ENCODE data around the gene KCNG4.

Gene KCNG4

DNA sequence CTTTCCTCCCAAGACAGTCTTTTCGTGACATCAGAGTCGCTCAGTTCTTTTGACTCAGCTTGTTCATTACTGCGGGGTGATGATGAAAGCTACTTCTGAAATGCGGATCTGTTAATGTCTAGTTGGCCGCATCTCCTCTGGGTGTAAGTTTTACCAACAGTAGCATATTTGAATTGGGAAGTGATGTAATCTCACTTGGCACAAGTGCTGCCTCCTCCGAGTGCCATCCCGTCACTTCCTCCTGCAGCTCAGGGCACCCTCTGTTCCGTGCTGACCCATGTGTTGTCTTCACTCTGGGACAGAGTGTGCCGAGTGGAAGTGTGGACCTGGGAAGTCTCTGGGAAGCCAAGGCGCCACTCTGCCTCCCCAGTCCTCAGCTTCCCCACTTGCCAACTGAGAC lies 40.0 kb downstream of the KCNG4 start:
- no peak for DNase-seq

DNA sequence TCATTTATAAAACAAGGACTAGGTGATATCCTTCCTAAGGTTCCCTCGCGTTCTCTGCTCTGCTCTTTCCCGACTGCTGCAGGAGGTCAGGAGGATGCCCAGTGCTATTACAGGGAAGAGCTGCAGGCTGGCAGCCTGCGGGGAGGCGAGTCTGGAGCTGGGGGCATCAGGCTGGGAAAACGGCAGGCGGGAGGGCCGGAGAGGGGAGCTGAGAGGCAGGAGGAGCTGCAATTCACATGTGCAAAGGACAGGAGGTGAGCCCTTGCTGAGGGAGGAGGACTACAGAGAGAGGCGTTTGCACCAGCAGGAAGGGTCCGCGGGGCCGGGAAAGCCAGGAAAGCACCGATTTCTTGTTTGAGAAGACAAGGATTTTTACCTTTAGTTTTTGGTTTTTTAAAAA lies 40.7 kb downstream of the KCNG4 start:
- DNase-seq, result no peak

DNA sequence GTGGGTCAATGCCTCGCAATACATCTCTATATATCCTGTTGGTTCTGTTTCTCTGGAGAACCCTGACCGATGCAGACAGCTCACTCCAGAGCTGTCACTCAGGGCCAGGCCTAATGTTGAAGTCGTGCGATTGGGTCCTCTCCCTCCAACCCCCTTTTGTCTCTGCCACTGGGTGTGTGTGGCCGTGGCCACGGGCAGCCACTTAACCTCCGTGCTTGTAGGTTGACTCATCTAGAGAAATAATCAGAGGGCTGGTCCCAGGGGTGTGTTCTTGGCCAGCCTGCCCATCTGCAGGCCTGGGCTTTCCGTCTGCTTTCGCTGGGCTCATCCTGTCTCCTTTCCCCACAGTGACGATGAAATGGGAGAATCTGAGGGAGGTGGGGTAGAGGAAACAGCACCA lies 41.4 kb downstream of the KCNG4 start:
- no peak for DNase-seq

DNA sequence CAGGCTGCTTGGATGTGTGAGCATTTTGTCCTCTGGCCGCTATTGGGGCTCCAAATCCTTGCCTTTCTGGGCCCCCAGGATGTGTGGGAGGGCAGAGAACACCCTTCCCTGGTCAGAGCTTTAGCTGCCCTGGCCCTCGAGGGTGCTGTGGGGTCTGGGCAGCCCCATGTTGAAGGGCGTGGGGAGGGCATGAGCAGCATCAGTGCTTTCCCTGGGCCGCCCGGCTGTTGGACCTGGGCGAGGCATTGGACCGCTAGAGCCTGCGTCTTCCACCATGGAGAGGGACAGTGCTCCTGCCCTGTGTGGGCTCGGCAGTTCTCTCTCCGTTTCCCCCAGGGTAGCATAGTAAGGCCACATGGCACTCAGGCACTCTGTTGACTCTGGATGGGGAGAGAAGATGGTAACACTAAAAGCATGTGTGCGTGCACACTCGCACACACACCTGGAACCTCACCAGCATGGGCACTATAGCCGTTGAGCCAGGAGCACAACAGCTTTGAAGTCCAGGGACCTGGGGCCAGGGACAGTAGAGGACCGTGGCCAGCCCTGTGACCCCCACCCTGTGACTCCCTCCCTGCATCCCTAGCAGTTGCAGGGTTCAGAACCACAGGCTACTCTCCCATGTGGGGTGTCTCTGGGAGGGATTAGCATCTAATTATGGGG lies 42.2 kb downstream of the KCNG4 start:
- no peak for DNase-seq

DNA sequence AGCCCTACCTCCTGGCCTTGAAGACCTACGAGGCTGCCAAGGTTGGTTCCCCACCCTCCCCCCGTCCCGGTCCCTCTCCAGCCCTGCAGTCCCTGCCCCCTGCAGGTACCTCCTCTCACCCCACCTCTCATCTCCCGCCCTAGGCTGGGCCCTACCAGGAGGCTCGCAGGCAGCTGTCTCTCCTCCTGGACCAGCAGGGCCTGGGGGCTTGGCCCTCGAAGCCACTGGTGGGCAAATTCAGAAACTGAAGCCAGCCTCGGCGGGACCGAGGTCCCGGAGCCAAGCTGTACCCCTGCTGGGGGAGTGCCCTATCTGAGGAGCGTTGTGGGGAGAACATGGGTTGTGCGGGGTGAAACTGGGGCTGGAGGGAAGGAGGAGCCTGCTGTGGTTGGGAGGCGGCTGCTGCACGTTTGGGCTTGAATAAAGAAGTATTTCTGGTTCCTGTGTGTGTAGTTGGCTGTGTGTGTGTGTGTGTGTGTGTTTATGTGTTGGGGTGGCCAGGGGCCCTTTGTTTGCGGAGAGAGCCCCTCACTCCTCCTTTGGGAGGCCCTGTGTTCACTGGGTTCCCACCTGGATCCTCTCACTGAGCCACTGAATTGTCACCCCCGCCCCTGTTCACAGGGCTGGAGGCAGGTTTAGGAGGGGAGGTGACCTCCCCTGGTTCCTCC lies 43.0 kb downstream of the KCNG4 start:
- DNase-seq, result no peak

DNA sequence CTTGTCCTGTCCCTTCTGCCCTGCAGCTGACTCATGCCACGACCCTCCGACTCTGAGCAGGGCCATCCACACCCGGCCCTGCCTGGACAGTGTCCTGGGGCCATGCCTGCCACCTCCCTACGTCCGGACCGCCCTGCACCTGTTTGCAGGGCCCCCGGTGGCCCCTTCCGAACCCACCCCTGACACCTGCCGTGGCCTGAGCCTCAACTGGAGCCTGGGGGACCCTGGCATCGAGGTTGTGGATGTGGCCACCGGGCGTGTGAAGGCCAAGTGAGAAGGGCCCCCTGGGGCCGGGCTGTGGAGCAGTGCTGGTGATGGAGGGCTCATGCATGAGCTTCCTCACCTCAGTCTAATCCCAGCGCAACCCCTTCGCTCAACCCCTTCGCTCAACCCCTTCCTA lies 43.7 kb downstream of the KCNG4 start:
- DNase-seq, result no peak

DNA sequence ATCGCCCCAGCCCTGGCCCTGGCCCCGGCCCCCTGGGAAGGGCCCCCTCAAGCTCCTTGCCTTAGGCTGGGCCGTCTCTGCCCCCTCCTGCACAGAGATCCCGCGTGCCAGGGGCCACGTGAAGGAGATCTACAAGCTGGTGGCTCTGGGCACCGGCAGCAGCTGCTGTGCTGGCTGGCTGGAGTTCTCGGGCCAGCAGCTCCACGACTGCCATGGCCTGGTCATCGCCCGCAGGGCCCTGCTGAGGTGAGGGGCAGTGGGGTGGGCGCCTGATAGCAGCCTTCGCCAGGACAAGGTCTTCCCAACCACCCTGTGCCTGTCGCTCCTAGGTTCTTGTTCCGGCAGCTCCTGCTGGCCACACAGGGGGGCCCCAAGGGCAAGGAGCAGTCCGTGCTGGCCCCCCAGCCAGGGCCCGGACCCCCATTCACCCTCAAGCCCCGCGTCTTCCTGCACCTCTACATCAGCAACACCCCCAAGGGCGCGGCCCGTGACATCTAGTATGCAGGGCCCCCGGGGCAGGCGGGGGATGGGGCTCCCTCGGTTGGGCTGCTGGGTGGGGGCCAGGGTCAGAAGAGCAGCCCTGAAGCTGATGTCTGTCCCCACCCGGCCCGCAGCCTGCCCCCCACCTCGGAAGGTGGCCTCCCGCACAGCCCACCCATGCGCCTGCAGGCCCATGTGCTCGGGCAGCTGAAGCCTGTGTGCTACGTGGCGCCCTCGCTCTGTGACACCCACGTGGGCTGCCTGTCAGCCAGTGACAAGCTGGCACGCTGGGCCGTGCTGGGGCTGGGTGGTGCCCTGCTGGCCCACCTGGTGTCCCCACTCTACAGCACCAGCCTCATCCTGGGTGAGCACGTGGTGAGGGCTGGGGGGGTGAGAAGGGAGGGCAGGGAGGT lies 44.4 kb downstream of the KCNG4 start:
- DNase-seq, result no peak

DNA sequence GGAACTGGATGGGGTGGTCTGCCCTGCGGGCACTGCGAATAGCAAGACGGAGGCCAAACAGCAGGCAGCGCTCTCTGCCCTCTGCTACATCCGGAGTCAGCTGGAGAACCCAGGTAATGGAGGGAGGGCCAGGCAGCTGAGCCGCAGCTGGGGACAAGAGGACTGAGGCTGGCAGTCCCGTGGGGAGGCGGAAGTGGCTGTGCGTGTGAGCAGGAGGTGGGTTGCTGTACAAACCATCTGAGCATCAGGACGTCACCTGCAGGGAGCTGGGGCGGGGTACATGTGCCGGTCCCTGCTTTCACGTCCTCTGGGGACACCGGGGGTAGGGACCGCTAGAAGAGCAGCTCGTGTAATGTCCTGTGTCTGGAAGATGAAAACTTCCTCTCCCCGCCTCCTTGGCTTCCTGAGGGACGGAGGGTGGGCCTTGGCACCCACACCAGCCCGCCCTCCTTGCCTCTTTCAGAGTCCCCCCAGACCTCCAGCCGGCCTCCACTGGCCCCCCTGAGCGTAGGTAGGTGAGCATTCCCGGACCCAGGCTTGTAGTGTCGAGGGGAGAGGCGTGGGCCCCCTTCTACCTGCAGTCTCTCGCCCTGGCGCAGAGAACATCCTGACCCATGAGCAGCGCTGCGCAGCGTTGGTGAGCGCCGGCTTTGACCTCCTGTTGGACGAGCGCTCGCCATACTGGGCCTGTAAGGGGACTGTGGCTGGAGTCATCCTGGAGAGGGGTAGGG lies 45.2 kb downstream of the KCNG4 start:
- peak; percentile 42 for DNase-seq

DNA sequence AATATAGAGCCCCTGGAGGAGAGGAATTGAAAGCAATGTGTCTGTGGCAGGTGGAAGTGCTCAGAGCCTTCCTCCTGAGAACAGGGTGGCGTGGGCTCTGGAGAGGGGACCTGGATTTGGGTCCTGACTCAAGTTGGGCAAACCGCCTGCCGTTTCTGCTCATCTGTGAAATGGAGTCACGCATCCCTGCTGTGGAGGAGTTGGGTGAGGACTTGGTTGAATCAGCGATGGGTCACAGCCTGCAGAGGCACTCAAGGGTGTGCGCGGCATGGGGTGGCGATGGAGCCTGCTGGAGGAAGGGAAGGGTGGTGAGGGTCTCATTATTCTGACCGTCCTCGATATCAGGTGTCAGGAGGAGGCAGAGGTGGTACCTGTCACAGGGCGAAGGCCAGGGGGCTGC lies 45.8 kb downstream of the KCNG4 start:
- no peak for DNase-seq

DNA sequence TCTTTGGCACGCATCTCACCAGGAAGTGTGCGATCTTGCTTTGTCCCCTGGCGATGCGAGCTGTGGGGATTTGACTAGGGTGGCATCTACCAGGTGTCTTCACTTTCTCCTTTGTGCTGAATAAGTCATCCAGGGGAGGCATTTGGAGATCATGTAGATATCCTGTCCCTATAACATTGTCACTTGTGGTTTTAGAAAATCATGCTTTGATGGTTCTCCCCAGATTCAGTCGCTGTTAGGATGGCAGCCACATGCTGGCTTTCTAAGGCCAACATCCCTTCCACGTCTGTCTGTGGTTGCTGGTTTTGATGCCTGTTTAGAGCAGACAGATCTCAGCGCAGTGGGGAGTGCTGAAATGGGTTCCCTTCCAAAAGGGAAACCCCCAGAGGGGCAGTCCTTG lies 46.3 kb downstream of the KCNG4 start:
- DNase-seq, result no peak

DNA sequence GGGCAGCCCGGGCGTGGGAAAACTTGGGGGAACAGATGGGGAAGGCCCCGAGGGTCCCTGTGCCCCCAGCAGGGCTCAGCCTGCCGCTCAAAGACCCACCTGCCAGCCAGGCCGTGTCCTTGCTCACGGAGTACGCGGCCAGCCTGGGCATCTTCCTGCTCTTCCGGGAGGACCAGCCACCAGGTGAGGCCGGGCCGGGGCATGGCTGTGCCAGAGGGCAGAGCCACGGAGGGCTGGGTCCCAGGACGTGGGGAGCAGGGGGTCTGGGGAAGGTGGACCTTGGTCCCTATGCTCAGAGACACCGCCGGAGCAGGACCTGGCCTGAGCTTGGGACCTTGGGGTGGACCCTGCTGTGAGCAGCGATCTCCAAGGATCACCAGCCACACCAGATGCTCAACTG lies 48.3 kb downstream of the KCNG4 start:
- DNase-seq, result no peak

DNA sequence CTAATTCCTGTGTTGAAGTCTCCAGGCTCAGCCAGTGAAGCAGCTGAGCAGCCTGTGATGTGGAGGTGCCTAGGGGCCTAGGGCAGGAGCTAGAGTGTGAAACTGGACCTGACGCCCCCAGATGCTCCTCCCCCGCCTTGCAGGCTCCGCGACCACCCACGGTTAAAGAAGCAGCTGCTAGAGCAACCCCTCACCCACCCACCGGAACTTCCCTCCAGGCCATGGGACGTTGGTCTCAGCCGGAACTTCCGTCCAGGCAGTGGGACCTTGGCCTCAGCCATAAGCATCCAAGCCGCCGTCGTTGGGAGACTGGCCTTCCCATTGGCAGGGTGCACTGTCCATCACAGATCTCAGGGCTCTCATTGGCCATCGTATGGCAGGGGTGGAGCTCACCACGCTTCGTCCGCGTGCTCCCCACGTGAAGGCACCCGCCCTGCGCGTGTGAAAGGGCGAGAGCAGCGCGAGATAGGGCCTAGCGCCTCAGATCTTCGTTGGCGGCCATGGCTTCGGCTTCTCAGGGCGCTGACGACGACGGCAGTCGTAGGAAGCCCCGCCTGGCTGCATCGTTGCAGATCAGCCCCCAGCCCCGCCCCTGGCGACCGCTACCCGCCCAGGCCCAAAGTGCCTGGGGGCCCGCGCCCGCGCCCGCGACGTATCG lies 49.0 kb downstream of the KCNG4 start, which contains the start of gene ADAD2:
Gene ADAD2, plus strand, starts transcription at position 427 of the 658 bp plus-strand sequence. Its CDS starts 74 bp downstream, at position 501.
- no peak for DNase-seq

DNA sequence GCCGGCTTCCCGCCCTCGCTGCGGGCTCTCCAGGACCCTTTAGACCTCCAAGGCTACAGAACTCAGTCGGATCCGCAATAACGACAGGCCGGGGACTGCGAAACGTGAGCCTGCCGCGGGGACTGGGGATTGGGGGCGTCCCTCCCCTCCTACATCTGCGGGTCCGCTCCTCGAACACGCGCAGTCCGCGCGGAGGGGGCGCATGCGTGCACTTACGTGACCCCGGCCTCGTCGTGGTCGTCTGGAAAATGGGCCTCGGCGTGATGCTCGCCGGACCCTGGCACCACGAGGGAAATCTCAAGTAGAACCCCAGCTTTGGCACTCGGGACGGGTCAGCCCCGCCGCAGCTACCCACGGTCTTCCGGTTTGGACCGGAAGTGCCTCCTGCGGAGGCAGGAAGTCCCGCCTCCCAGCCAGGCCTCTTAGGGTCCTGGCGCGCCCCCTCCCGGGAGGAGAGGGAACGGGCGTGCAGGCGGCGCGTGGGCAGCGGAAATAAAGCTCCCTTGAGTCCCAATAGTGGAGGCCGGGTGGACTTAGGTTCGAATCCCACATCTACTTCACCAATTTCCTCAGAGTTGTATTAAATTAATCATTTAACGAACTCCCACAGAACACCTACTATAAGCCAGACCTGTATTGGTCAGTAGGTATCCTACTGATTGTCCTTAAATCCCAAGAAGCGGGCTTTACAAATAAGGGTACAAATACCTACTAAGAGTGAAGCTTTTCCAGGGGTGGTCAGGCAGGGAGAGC lies 53.0 kb downstream of the KCNG4 start, which contains the start of gene TAF1C:
Gene TAF1C, minus strand, starts transcription at position 373 of the 753 bp plus-strand sequence. CDS start 2,069 bp downstream, outside the sequence.
- DNase-seq, result peak; percentile 90

DNA sequence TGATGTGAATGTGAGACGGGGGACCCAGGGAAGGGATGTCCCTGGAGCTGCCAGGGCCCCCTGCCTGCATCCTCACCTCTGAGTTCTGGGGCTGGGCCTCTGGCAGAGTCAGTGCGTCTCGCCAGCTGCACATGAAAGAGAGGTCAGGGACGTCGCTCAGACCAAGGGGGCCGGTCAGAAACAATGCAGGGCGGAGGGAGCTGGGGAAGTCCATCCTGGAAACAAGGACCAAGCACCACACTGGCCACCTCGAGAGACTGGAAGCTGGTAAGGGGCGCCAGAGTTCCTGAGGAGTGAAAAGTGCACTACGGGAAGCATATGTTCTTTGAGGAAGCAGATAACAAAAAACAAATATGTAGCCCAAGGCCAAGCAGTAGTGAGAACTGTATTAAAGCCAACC lies 55.0 kb downstream of the KCNG4 start:
- DNase-seq, result no peak

DNA sequence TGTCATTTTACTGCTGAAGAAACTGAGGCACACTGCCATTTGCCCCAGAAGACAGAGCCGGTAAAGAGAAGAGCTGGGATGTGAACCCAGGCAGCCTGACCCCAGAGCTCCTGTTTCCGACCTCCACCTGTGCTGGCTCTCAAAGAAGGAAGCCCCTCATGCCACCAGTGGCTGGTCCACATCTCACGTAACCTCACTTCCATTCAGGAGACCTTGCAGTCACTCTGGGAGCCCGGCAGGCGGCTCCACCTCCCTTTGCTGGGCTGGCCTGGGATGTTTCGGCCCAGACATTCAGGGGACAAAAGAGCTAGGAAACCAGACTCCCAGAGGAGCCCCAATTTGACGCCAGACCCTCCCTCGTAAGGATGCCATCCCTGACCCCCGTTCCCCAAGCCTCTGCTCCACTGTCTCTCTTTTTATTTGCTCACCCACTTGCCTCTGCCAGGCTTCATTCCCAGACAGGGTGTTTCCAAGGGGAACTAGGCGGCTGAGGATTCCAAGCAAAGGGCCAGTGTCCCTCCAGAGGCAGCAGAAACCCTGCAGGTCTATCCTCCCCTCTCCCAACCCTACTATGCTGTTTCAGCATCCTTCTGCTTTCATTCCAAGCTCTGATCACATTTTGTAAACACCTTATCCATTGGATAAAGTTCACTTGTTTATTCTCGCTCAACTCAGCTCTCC lies 55.8 kb downstream of the KCNG4 start:
- no peak for DNase-seq

DNA sequence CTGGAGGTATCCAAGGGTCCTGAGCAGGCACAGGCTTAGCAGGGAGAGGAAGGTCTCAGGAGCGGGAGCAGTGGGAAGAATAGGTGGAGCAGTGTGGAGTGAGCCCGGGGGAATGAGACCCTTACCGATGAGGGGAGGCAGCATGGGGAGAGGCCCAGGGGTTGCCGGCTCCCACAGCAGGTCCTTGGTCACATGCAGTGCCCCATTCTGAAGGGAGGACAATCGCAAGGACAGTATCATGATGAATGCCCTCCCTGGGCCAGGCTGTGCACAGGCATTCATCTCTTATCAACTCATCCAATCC lies 56.3 kb downstream of the KCNG4 start:
- DNase-seq, result no peak

DNA sequence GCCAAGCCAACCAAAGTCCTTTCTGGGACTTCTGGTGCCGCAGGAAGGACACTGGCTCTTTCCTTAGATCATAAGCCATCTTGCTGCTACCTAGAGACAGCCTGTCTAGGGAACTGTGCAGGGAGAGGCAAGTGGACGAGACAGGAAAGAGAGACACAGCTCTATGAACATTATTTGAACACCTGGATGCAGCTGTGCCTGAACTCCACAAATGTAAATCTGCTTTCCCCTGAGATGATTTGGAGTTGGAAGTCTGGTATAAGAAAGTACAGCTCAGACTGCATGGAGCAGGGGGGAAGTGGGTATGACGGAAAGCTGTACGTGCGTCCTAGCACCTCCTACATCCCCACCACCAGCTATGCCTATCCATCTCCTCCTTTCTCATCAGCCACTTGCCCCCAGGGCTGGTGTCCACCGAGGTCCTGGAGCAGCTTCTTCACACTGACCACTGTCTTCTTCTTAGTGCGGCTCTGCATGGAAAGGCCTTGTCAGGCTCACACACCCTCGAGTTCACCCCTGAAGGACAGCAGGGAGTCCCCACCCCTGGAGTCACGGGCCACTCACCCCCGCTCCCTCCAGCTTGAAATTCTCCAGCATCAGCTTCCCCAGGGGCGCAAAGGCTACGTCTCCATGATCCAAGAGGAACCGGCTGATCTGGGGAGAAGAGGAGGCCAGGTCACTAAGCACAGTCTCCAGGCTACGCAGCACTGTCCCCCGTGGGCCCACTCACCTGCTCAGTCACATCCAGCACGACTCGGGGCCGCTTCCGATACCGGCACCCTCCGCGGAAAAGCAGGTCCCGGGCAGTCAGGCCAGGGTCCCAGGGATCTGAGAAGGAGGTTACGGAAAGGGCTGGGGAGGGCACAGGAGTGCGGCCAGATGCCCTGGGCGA lies 56.9 kb downstream of the KCNG4 start:
- no peak for DNase-seq

DNA sequence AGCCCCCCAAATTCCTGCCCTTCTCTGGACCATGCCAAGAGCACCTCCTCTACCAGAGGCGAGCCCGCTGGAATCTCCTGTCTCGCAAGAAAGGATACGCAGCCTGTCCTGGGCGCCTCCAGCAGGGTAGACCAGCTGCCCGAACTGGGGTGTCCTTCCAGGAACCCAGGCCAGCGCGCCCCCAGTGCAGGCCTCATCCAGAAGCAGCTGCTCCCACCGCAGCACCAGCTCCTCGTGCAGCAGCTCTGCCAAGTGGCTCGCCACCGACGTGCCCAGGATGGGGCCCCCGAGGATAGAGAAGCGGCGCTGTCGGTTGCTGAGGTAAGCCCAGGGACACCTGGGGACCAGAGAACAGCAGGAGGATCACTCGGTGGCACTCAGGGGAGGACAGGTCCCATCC lies 57.7 kb downstream of the KCNG4 start:
- no peak for DNase-seq

DNA sequence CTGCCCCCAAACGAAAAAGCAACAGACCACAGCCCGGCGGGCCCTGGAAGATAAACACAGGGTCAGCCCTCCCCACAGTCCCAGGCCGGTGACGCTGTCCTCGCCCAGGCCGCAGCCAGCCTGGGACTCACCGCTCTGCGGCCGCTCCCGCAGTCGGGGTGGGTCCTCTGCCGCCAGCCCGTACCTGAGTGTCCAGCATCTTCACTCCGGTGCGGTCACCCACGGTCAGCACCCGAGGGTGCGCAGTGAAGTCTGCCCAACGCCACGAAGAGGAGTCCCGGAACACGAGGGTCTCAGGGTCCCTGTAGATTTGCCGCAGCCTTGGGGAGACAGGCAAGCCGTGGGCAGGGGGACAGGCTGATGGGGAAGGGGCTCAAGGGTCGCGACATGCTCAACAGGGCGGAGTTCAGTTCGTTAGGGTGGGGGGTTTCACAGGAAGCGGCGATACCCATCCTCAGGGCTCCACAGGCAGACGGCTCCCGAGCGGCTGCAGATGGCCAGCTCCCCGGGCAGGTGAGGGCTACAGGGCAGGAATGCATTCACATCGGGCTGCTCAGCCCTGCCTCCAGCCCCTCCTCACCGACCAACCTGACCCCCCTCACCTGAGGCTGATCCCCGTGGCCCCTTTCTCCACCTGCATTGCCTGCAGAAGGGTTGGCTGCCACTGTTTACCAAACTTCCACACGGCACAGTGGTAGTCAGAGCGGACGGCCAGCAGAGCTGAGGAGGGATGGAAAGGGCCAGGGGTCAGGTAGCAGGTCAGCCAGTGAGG lies 58.5 kb downstream of the KCNG4 start:
- no peak for DNase-seq
